Neural cell (in vitro differentiated cells): Measurements from ENCODE around the gene ZBTB21.

Source experiments
- EP300 ChIP-seq: fragments of 450-650 bp; conservative IDR thresholded peaks from 2 replicates; pipeline ENCODE4 v1.6.1; 2014; ENCODE audit warnings: antibody characterized with exemption, mild to moderate bottlenecking, moderate library complexity; ENCODE audit not compliant: poor library complexity, severe bottlenecking
- EZH2 ChIP-seq: fragments of 200-600, 300-800 bp; shearing (Covaris generic), sonication (generic); IDR thresholded peaks from 2 replicates; pipeline ENCODE4 v1.6.1; 2014; ENCODE audit warnings: antibody characterized with exemption, low read length, borderline replicate concordance, mild to moderate bottlenecking; ENCODE audit not compliant: insufficient read depth, poor library complexity, severe bottlenecking
- MXI1 ChIP-seq: fragments of 450-650 bp; conservative IDR thresholded peaks from 2 replicates; pipeline ENCODE4 v1.6.1; 2014; ENCODE audit warnings: antibody characterized with exemption, mild to moderate bottlenecking; ENCODE audit not compliant: poor library complexity, severe bottlenecking
- POLR2AphosphoS5 ChIP-seq: IDR thresholded peaks from 2 replicates; pipeline ENCODE4 v1.6.1; 2012
- TAF1 ChIP-seq: IDR thresholded peaks from 2 replicates; pipeline ENCODE4 v1.6.1; 2012; ENCODE audit warnings: low read depth
- TF ChIP-seq, protein P1 (sequence below): fragments of 450-650 bp; IDR thresholded peaks from 2 replicates; pipeline ENCODE4 v1.5.1; 2014; ENCODE audit warnings: antibody characterized with exemption, mild to moderate bottlenecking, moderate library complexity; ENCODE audit not compliant: poor library complexity, severe bottlenecking
- TF ChIP-seq, protein P2 (sequence below): IDR thresholded peaks from 2 replicates; pipeline ENCODE4 v1.6.1; 2012; ENCODE audit warnings: borderline replicate concordance

DNA sequence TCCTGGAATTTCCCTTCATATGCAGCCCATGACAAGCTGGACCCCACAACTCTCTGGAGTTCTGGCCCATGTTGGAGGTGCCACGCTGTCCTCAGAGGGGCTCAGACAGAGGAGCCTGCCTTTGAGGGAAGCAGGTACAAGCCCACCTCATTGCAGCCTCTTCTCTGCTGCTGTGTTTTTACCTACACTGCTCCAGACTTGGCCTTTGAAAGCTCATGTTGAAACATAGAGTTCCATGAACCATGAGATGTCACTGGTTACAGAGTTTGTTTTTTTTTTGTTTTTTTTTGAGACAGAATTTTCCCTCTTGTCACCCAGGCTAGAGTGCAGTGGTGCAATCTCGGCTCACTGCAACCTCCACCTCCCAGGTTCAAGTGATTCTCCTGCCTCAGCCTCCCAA lies 22.1 kb upstream of the ZBTB21 start:
- TF ChIP-seq, protein P1, sequence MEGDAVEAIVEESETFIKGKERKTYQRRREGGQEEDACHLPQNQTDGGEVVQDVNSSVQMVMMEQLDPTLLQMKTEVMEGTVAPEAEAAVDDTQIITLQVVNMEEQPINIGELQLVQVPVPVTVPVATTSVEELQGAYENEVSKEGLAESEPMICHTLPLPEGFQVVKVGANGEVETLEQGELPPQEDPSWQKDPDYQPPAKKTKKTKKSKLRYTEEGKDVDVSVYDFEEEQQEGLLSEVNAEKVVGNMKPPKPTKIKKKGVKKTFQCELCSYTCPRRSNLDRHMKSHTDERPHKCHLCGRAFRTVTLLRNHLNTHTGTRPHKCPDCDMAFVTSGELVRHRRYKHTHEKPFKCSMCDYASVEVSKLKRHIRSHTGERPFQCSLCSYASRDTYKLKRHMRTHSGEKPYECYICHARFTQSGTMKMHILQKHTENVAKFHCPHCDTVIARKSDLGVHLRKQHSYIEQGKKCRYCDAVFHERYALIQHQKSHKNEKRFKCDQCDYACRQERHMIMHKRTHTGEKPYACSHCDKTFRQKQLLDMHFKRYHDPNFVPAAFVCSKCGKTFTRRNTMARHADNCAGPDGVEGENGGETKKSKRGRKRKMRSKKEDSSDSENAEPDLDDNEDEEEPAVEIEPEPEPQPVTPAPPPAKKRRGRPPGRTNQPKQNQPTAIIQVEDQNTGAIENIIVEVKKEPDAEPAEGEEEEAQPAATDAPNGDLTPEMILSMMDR: no peak
- TF ChIP-seq POLR2AphosphoS5 (no peak), MXI1 (no peak), EZH2 (no peak), EP300 (no peak), TAF1 (no peak)
- TF ChIP-seq, protein P2, sequence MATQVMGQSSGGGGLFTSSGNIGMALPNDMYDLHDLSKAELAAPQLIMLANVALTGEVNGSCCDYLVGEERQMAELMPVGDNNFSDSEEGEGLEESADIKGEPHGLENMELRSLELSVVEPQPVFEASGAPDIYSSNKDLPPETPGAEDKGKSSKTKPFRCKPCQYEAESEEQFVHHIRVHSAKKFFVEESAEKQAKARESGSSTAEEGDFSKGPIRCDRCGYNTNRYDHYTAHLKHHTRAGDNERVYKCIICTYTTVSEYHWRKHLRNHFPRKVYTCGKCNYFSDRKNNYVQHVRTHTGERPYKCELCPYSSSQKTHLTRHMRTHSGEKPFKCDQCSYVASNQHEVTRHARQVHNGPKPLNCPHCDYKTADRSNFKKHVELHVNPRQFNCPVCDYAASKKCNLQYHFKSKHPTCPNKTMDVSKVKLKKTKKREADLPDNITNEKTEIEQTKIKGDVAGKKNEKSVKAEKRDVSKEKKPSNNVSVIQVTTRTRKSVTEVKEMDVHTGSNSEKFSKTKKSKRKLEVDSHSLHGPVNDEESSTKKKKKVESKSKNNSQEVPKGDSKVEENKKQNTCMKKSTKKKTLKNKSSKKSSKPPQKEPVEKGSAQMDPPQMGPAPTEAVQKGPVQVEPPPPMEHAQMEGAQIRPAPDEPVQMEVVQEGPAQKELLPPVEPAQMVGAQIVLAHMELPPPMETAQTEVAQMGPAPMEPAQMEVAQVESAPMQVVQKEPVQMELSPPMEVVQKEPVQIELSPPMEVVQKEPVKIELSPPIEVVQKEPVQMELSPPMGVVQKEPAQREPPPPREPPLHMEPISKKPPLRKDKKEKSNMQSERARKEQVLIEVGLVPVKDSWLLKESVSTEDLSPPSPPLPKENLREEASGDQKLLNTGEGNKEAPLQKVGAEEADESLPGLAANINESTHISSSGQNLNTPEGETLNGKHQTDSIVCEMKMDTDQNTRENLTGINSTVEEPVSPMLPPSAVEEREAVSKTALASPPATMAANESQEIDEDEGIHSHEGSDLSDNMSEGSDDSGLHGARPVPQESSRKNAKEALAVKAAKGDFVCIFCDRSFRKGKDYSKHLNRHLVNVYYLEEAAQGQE: no peak
